GM19372 (cell line): Measurements from ENCODE around the gene CYTH1.

Experiments used
- ATAC-seq: cut with Tn5 transposase; IDR thresholded peaks from one replicate; pipeline ENCODE4 v1.9.1; 2021; ENCODE audit warnings: mild to moderate bottlenecking, low read depth, moderate library complexity; ENCODE audit not compliant: unreplicated experiment

CYTH1 gene

GRCh38 chr17:78738278-78738677 is 43.8 kb downstream of the CYTH1 start:
- ATAC-seq, result no peak

- no peak for ATAC-seq
These were observed 44.7 kb downstream of the CYTH1 start for GRCh38 chr17:78737332-78737731.

GRCh38 chr17:78736526-78737079 is 45.5 kb downstream of the CYTH1 start:
- ATAC-seq, result peak; percentile 65

- ATAC-seq, result no peak
These were observed 46.1 kb downstream of the CYTH1 start for GRCh38 chr17:78735832-78736525.

GRCh38 chr17:78734793-78735641 is 47.1 kb downstream of the CYTH1 start:
- no peak for ATAC-seq

- no peak for ATAC-seq
These were observed 49.7 kb downstream of the CYTH1 start for GRCh38 chr17:78732354-78732753.

GRCh38 chr17:78731904-78732303 is 50.2 kb downstream of the CYTH1 start:
- ATAC-seq, result no peak

- no peak for ATAC-seq
These were observed 52.4 kb downstream of the CYTH1 start for GRCh38 chr17:78729641-78730040.

GRCh38 chr17:78728495-78728894 is 53.6 kb downstream of the CYTH1 start:
- no peak for ATAC-seq

GRCh38 chr17:78727476-78728229 is 54.4 kb downstream of the CYTH1 start:
- no peak for ATAC-seq

- ATAC-seq, result no peak
These were observed 55.0 kb downstream of the CYTH1 start for GRCh38 chr17:78727057-78727456.

- ATAC-seq, result no peak
These were observed 55.6 kb downstream of the CYTH1 start for GRCh38 chr17:78726513-78726912.

GRCh38 chr17:78725448-78726021 is 56.5 kb downstream of the CYTH1 start:
- ATAC-seq, result no peak

- ATAC-seq, result no peak
These were observed 57.1 kb downstream of the CYTH1 start for GRCh38 chr17:78724999-78725398.

GRCh38 chr17:78724544-78724943 is 57.5 kb downstream of the CYTH1 start:
- ATAC-seq, result no peak

- ATAC-seq, result no peak
These were observed 58.1 kb downstream of the CYTH1 start for GRCh38 chr17:78723957-78724356.

GRCh38 chr17:78723001-78723796 is 58.9 kb downstream of the CYTH1 start:
- ATAC-seq, result no peak

- no peak for ATAC-seq
These were observed 59.8 kb downstream of the CYTH1 start for GRCh38 chr17:78722246-78722761.

- no peak for ATAC-seq
These were observed 62.3 kb downstream of the CYTH1 start for GRCh38 chr17:78719630-78720298.
